GM12801 (cell line): Measurements from ENCODE around the gene PGAM1.

Experiments used
- CTCF ChIP-seq: IDR thresholded peaks from one replicate; pipeline ENCODE4 v1.5.1; 2011; ENCODE audit warnings: control low read depth; ENCODE audit not compliant: insufficient read length; ENCODE audit errors: extremely low read depth

PGAM1 gene

GRCh38 chr10:97384641-97385040 is 41.4 kb upstream of the PGAM1 start:
- TF ChIP-seq CTCF = no peak

GRCh38 chr10:97385565-97385964 is 40.4 kb upstream of the PGAM1 start:
- no peak for TF ChIP-seq CTCF

- no peak for TF ChIP-seq CTCF
Measured at GRCh38 chr10:97388152-97388551, 37.8 kb upstream of the PGAM1 start.

GRCh38 chr10:97390091-97390490 is 35.9 kb upstream of the PGAM1 start:
- no peak for TF ChIP-seq CTCF

- TF ChIP-seq CTCF = no peak
Measured at GRCh38 chr10:97393034-97393573, 32.9 kb upstream of the PGAM1 start.

GRCh38 chr10:97396056-97396455 is 29.9 kb upstream of the PGAM1 start:
- TF ChIP-seq CTCF = no peak

GRCh38 chr10:97399843-97400545 is 26.0 kb upstream of the PGAM1 start:
- TF ChIP-seq CTCF = no peak
